Measurements from ENCODE around the gene MSI2.

MSI2 gene

DNA sequence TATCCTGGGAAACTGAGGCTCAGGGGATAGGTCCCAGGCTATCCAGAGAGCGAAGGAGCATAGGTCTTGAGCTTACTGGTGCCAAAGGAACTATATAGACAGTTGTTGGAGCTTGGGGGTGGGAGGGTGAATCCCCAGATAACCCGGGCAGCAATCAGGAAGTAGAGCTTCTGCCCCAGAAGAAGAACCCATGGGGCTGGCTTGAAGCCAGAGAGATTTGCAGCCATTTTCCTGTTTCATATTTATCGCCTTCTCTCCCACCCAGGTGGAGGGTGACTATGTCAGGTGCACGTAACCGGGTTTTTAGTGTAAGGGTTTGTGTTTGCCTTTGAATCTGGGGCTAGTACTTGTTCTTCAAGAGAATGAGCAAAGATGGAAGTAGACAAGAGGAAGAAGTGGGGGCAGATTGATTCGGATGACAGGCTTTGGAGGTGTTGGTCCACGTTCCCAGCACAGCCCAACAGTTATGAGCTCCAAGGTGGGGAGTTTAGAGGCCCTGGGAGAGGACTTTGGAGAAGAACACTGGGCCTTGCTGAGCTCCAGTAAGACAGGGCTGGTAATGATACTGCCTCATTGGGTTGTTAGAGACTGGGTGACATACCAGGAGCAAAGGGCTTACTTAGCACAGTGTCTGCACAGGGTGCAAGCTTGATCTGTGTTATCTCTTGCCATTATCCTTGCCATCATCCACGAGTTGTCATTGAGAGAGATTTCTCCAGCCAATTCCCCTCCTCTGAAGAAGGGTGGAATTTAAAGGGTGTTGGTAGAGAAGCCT, 343.1 kb downstream of the MSI2 start:
- no peak for DNase-seq (ENCODE audit: low spot score)

GRCh38 chr17:57600074-57600473, 343.8 kb downstream of the MSI2 start:
- H3K27ac ChIP-seq, result no peak overlapping the region
- no peak for DNase-seq (ENCODE audit: low spot score)
- ChIA-PET POLR2A (ENCODE audit: low non-redundant PET) (no interaction called here), CTCF (interaction anchor here (0.6 to 1.9 kb wide), 4 partner anchors 8 to 357 kb away, joined by 3 to 6 read pairs (median 3); no protein-coding TSS in a partner anchor)
- TF ChIP-seq, protein P1, sequence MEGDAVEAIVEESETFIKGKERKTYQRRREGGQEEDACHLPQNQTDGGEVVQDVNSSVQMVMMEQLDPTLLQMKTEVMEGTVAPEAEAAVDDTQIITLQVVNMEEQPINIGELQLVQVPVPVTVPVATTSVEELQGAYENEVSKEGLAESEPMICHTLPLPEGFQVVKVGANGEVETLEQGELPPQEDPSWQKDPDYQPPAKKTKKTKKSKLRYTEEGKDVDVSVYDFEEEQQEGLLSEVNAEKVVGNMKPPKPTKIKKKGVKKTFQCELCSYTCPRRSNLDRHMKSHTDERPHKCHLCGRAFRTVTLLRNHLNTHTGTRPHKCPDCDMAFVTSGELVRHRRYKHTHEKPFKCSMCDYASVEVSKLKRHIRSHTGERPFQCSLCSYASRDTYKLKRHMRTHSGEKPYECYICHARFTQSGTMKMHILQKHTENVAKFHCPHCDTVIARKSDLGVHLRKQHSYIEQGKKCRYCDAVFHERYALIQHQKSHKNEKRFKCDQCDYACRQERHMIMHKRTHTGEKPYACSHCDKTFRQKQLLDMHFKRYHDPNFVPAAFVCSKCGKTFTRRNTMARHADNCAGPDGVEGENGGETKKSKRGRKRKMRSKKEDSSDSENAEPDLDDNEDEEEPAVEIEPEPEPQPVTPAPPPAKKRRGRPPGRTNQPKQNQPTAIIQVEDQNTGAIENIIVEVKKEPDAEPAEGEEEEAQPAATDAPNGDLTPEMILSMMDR (conservative IDR thresholded peaks at IDR 0.05; ENCODE audit: low read depth), result no peak

More for the DNA sequence above, 343.1 kb downstream of the MSI2 start:
- no peak overlapping the region for H3K27ac ChIP-seq
- ChIA-PET CTCF (interaction anchor here (0.6 to 1.9 kb wide), 3 partner anchors 8 to 356 kb away, joined by 3 to 6 read pairs (median 3); no protein-coding TSS in a partner anchor), POLR2A (ENCODE audit: low non-redundant PET) (no interaction called here)
- TF ChIP-seq, protein P1 (conservative IDR thresholded peaks at IDR 0.05; ENCODE audit: low read depth), result no peak

- CTCF ChIA-PET, result interaction anchor here (1.9 kb wide), 1 partner anchor 358 kb away, joined by 6 read pairs; no protein-coding TSS in a partner anchor
- TF ChIP-seq, protein P1 (conservative IDR thresholded peaks at IDR 0.05; ENCODE audit: low read depth), result no peak
- no peak overlapping the region for H3K27ac ChIP-seq
- DNase-seq (ENCODE audit: low spot score), result no peak
- POLR2A ChIA-PET (ENCODE audit: low non-redundant PET), result no interaction called here
Observed at GRCh38 chr17:57601143-57601735, 344.9 kb downstream of the MSI2 start.

- POLR2A ChIA-PET (ENCODE audit: low non-redundant PET), result interaction anchor here (0.5 kb wide), 1 partner anchor 1339 kb away, joined by 8 read pairs; no protein-coding TSS in a partner anchor
- TF ChIP-seq, protein P1 (conservative IDR thresholded peaks at IDR 0.05; ENCODE audit: low read depth), result no peak
- CTCF ChIA-PET, result no interaction called here
- DNase-seq (ENCODE audit: low spot score), result no peak
- no peak overlapping the region for H3K27ac ChIP-seq
Observed at GRCh38 chr17:57602896-57603295, 346.6 kb downstream of the MSI2 start.

GRCh38 chr17:57603546-57603945, 347.2 kb downstream of the MSI2 start:
- ChIA-PET POLR2A (ENCODE audit: low non-redundant PET) (no interaction called here), CTCF (interaction anchor here (0.6 kb wide), 1 partner anchor 75 kb away, joined by 3 read pairs; no protein-coding TSS in a partner anchor)
- H3K27ac ChIP-seq, result no peak overlapping the region
- no peak for DNase-seq (ENCODE audit: low spot score)
- TF ChIP-seq, protein P1 (conservative IDR thresholded peaks at IDR 0.05; ENCODE audit: low read depth), result no peak

- POLR2A ChIA-PET (ENCODE audit: low non-redundant PET), result no interaction called here
- H3K27ac ChIP-seq, result no peak overlapping the region
- DNase-seq (ENCODE audit: low spot score), result no peak
- TF ChIP-seq, protein P1 (conservative IDR thresholded peaks at IDR 0.05; ENCODE audit: low read depth), result no peak
- CTCF ChIA-PET, result interaction anchor here (0.6 kb wide), 1 partner anchor 75 kb away, joined by 3 read pairs; no protein-coding TSS in a partner anchor
Observed at GRCh38 chr17:57603978-57604377, 347.7 kb downstream of the MSI2 start.
